ENCODE measurements around the gene CYTH1.

DNA sequence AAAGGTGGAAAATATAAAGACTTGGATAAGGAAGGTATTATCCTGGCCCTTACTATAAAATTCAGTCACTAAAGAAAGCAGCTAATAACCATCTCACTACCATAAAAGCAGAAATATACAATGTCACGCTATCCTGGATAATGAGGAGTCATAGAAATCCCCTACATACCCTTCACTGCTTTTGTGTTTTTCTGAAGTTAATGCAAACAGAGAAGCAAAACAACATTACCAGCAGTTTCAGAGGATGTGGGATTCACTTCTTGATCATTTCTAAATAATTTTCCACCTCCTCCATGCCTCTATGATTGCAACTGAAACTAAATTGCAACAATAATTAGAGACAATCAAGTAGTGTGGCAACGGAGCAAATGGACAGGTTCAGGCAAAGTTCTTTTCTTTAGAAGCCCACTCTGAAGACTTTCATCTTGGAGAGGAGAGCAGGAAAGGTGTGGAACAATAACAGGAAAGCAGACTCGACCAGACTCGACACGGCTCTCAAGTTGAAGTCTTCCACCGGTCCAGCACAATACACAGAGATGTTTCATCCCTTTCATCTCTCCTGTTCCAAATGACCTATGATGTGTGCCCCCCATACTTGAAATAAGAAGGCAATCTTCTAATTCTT is 10.2 kb downstream of the CYTH1 start:
- TF ChIP-seq, protein P1, sequence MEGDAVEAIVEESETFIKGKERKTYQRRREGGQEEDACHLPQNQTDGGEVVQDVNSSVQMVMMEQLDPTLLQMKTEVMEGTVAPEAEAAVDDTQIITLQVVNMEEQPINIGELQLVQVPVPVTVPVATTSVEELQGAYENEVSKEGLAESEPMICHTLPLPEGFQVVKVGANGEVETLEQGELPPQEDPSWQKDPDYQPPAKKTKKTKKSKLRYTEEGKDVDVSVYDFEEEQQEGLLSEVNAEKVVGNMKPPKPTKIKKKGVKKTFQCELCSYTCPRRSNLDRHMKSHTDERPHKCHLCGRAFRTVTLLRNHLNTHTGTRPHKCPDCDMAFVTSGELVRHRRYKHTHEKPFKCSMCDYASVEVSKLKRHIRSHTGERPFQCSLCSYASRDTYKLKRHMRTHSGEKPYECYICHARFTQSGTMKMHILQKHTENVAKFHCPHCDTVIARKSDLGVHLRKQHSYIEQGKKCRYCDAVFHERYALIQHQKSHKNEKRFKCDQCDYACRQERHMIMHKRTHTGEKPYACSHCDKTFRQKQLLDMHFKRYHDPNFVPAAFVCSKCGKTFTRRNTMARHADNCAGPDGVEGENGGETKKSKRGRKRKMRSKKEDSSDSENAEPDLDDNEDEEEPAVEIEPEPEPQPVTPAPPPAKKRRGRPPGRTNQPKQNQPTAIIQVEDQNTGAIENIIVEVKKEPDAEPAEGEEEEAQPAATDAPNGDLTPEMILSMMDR (IDR thresholded peaks at IDR 0.05; ENCODE audit: poor library complexity, severe bottlenecking): no peak
- TF ChIP-seq EZH2 (IDR thresholded peaks at IDR 0.05; ENCODE audit: borderline replicate concordance, insufficient read depth, low read length, poor library complexity, severe bottlenecking) (no peak), POLR2AphosphoS5 (IDR thresholded peaks at IDR 0.05) (no peak), EP300 (conservative IDR thresholded peaks at IDR 0.05; ENCODE audit: poor library complexity, severe bottlenecking) (no peak), SMC3 (conservative IDR thresholded peaks at IDR 0.05; ENCODE audit: poor library complexity) (no peak), RAD21 (conservative IDR thresholded peaks at IDR 0.05) (no peak)
- TF ChIP-seq, protein P2, sequence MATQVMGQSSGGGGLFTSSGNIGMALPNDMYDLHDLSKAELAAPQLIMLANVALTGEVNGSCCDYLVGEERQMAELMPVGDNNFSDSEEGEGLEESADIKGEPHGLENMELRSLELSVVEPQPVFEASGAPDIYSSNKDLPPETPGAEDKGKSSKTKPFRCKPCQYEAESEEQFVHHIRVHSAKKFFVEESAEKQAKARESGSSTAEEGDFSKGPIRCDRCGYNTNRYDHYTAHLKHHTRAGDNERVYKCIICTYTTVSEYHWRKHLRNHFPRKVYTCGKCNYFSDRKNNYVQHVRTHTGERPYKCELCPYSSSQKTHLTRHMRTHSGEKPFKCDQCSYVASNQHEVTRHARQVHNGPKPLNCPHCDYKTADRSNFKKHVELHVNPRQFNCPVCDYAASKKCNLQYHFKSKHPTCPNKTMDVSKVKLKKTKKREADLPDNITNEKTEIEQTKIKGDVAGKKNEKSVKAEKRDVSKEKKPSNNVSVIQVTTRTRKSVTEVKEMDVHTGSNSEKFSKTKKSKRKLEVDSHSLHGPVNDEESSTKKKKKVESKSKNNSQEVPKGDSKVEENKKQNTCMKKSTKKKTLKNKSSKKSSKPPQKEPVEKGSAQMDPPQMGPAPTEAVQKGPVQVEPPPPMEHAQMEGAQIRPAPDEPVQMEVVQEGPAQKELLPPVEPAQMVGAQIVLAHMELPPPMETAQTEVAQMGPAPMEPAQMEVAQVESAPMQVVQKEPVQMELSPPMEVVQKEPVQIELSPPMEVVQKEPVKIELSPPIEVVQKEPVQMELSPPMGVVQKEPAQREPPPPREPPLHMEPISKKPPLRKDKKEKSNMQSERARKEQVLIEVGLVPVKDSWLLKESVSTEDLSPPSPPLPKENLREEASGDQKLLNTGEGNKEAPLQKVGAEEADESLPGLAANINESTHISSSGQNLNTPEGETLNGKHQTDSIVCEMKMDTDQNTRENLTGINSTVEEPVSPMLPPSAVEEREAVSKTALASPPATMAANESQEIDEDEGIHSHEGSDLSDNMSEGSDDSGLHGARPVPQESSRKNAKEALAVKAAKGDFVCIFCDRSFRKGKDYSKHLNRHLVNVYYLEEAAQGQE (IDR thresholded peaks at IDR 0.05; ENCODE audit: borderline replicate concordance): no peak

Data from neural cell (in vitro differentiated cells).